GM12891 (cell line): ENCODE measurements around the gene SKI.

Experiments used
- POLR2A ChIP-seq: IDR thresholded peaks from 2 replicates; pipeline ENCODE4 v1.6.1; 2011; ENCODE audit warnings: low read depth, low read length, control low read depth
- POLR2AphosphoS5 ChIP-seq: IDR thresholded peaks from 2 replicates; pipeline ENCODE4 v1.6.1; 2011; ENCODE audit warnings: low read depth, low read length, control low read depth
- POU2F2 ChIP-seq: IDR thresholded peaks from 2 replicates; pipeline ENCODE4 v1.6.1; 2011; ENCODE audit warnings: low read depth, mild to moderate bottlenecking, control low read depth, low read length, moderate library complexity
- SPI1 ChIP-seq: IDR thresholded peaks from 2 replicates; pipeline ENCODE4 v1.6.1; 2011; ENCODE audit warnings: low read depth, low read length, control low read depth
- TAF1 ChIP-seq: IDR thresholded peaks from 2 replicates; pipeline ENCODE4 v1.6.1; 2011; ENCODE audit warnings: low read depth, low read length, control low read depth

- TF ChIP-seq POLR2A (no peak), POLR2AphosphoS5 (no peak), TAF1 (no peak), SPI1 (no peak), POU2F2 (no peak)
Measured at GRCh38 chr1:2256435-2257244, 28.5 kb downstream of the SKI start.
